DOHH2 (cell line): ENCODE results near the gene DIP2C.

Experiments used
- H3F3A ChIP-seq: fragments of 200-600 bp; sonication (generic), shearing (Covaris generic); 2 replicates; pipeline ENCODE4 v1.6.0; 2016; ENCODE audit warnings: antibody characterized with exemption, mild to moderate bottlenecking; ENCODE audit not compliant: control insufficient read depth, insufficient read depth
- H3K27ac ChIP-seq: fragments of 200-600 bp; sonication (generic); 2 replicates; pipeline ENCODE4 v1.5.1; 2014; ENCODE audit warnings: low read depth, mild to moderate bottlenecking, low read length, moderate library complexity
- H3K27me3 ChIP-seq: fragments of 200-600 bp; sonication (generic); 2 replicates; pipeline ENCODE4 v1.6.1; 2014; ENCODE audit warnings: mild to moderate bottlenecking, low read length, mixed read lengths; ENCODE audit not compliant: control insufficient read depth
- H3K36me3 ChIP-seq: fragments of 200-600 bp; sonication (generic); 2 replicates; pipeline ENCODE4 v1.6.1; 2014; ENCODE audit warnings: mild to moderate bottlenecking, low read length, moderate library complexity, mixed read lengths; ENCODE audit not compliant: control insufficient read depth
- H3K4me1 ChIP-seq: fragments of 200-600 bp; sonication (generic); 2 replicates; pipeline ENCODE4 v1.6.1; 2014; ENCODE audit warnings: mild to moderate bottlenecking, low read length, mixed read lengths; ENCODE audit not compliant: control insufficient read depth
- H3K4me2 ChIP-seq: fragments of 200-600 bp; sonication (generic); 2 replicates; pipeline ENCODE4 v1.6.0; 2014; ENCODE audit warnings: mild to moderate bottlenecking, low read length, moderate library complexity
- H3K4me3 ChIP-seq: fragments of 200-600 bp; sonication (generic); 2 replicates; pipeline ENCODE4 v1.5.1; 2014; ENCODE audit warnings: mild to moderate bottlenecking, low read length, mixed read lengths
- H3K79me2 ChIP-seq: fragments of 200-600 bp; sonication (generic); 2 replicates; pipeline ENCODE4 v1.6.1; 2014; ENCODE audit warnings: mild to moderate bottlenecking, low read length, mixed read lengths; ENCODE audit not compliant: control insufficient read depth
- H3K9me2 ChIP-seq: fragments of 200-600 bp; sonication (generic); replicated peaks from 2 replicates; pipeline ENCODE4 v1.6.1; 2014; ENCODE audit warnings: mild to moderate bottlenecking, low read length, mixed read lengths; ENCODE audit not compliant: control insufficient read depth
- H3K9me3 ChIP-seq: fragments of 200-600 bp; sonication (generic); 2 replicates; pipeline ENCODE4 v1.6.1; 2014; ENCODE audit warnings: antibody characterized with exemption, low read length, mixed read lengths; ENCODE audit not compliant: control insufficient read depth, insufficient read depth
- H4K20me1 ChIP-seq: fragments of 200-600 bp; sonication (generic); 2 replicates; pipeline ENCODE4 v1.6.0; 2014; ENCODE audit warnings: low read depth, mild to moderate bottlenecking, antibody characterized with exemption, low read length, moderate library complexity; ENCODE audit not compliant: control insufficient read depth, insufficient read depth
- EZH2phosphoT487 ChIP-seq: fragments of 200-600 bp; sonication (generic); IDR thresholded peaks from 2 replicates; pipeline ENCODE4 v1.6.1; 2017; ENCODE audit warnings: borderline replicate concordance, mild to moderate bottlenecking, antibody characterized with exemption, low read length, moderate library complexity, mixed read lengths
- TF ChIP-seq, protein P1 (sequence below): fragments of 200-600 bp; sonication (generic); IDR thresholded peaks from one replicate; pipeline ENCODE4 v1.5.1; 2014; ENCODE audit warnings: antibody characterized with exemption, mild to moderate bottlenecking, low read depth, low read length; ENCODE audit not compliant: poor library complexity, severe bottlenecking

The DIP2C gene

DNA sequence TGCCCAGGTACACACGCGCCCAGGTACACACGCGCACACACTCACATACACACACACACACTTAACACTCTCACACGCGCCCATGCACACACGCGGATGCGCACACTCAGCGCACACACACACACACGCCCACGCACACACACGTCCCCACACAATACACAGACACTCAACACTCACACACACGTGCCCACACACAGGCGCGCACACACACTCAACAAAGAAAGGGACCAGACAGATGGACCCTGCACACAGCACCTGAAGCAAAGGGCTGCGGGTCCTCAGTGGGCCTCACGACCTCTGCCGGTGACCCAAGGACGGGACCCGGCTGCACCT, 296.8 kb downstream of the DIP2C start:
- Histone ChIP-seq H3K4me3 (no peak overlapping the region), H3K27ac (no peak overlapping the region), H3K4me2 (no peak overlapping the region), H3K36me3 (peaks cover 34% of the 10 kb centered on the region), H3K9me2 (no peaks in the 10 kb centered on the region), H3K9me3 (no peaks in the 10 kb centered on the region), H4K20me1 (no peaks in the 10 kb centered on the region), H3K4me1 (peaks cover 36% of the 10 kb centered on the region), H3K27me3 (no peaks in the 10 kb centered on the region), H3F3A (no peaks in the 10 kb centered on the region), H3K79me2 (no peaks in the 10 kb centered on the region)
- no peak for TF ChIP-seq EZH2phosphoT487
- TF ChIP-seq, protein P1, sequence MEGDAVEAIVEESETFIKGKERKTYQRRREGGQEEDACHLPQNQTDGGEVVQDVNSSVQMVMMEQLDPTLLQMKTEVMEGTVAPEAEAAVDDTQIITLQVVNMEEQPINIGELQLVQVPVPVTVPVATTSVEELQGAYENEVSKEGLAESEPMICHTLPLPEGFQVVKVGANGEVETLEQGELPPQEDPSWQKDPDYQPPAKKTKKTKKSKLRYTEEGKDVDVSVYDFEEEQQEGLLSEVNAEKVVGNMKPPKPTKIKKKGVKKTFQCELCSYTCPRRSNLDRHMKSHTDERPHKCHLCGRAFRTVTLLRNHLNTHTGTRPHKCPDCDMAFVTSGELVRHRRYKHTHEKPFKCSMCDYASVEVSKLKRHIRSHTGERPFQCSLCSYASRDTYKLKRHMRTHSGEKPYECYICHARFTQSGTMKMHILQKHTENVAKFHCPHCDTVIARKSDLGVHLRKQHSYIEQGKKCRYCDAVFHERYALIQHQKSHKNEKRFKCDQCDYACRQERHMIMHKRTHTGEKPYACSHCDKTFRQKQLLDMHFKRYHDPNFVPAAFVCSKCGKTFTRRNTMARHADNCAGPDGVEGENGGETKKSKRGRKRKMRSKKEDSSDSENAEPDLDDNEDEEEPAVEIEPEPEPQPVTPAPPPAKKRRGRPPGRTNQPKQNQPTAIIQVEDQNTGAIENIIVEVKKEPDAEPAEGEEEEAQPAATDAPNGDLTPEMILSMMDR: no peak

DNA sequence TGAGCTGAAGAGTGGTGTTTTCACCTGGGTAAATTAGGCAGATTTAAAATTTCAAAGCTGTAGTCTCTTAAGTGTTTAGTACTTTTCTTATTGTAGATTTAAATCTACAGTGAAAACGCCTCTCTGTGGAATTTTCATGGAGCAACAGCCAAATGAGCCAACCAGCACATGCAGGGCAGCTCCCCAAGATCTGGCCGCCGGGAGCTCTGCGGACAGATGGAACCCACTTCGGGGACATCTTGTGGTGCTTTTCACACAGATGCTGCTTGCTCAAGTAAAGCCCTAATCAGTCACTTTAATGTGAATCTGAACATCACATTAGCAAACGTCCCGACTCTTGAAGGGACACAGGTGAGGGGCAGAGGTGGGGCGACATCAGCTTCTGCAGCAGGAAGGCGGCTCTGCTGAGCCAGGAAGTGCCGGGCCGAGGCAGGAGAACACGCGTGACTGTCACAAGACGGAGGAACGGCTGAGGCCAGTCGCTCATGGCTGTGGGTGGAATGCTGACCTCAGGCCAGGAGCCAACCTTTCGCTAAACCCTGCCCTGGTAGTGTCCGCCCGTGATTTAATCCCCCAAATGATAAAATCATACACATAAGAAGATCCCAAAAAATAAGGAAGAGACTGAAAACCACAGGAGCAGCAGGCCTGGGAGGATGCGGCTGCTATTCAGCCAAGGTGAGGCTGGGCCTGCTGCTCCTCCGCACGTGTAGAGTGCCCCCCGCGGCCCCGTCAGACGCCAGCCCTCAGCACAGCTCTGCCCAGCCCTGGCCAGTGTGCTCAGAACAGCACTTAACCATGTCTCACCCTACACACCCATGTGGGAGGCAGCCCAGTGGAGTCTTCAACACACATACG, 297.4 kb downstream of the DIP2C start:
- peaks cover 40% of the 10 kb centered on the region for H3K36me3 ChIP-seq
- H3K9me2 ChIP-seq: no peaks in the 10 kb centered on the region
- no peaks in the 10 kb centered on the region for H3K9me3 ChIP-seq
- no peaks in the 10 kb centered on the region for H3K27me3 ChIP-seq
- no peak overlapping the region for H3K4me2 ChIP-seq
- H3K79me2 ChIP-seq: no peaks in the 10 kb centered on the region
- no peak for TF ChIP-seq EZH2phosphoT487
- TF ChIP-seq, protein P1: no peak
- no peak overlapping the region for H3K27ac ChIP-seq
- no peaks in the 10 kb centered on the region for H4K20me1 ChIP-seq
- peaks cover 33% of the 10 kb centered on the region for H3K4me1 ChIP-seq
- H3K4me3 ChIP-seq: no peak overlapping the region
- H3F3A ChIP-seq: no peaks in the 10 kb centered on the region

DNA sequence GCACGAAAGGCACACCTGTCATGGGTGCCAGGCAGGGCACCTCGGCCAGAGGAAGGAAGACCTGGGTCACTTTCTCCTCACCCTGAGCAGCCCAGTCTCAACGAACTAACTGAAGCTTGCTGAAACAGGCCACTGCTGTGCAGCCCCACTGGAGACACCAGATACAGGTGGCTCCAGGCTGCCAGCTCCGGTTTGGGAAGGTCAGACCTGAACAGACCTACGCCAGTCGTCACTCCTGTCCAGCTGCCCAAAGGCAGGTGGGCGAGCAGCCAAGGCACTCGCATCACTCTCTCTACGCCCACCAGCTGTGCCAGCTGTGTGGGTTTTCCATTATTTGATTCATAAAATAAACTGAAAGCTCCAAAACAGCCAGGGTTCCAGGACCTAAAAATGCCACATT, 298.2 kb downstream of the DIP2C start:
- H3K4me2 ChIP-seq: no peak overlapping the region
- H3K27me3 ChIP-seq: no peaks in the 10 kb centered on the region
- H3K36me3 ChIP-seq: peaks cover 47% of the 10 kb centered on the region
- H3K4me3 ChIP-seq: no peak overlapping the region
- no peaks in the 10 kb centered on the region for H3K9me3 ChIP-seq
- no peaks in the 10 kb centered on the region for H4K20me1 ChIP-seq
- no peak overlapping the region for H3K27ac ChIP-seq
- no peak for TF ChIP-seq EZH2phosphoT487
- TF ChIP-seq, protein P1: no peak
- no peaks in the 10 kb centered on the region for H3K79me2 ChIP-seq
- H3K9me2 ChIP-seq: no peaks in the 10 kb centered on the region
- H3F3A ChIP-seq: no peaks in the 10 kb centered on the region
- peaks cover 25% of the 10 kb centered on the region for H3K4me1 ChIP-seq
